ENCODE data around the gene DCUN1D2.

DCUN1D2 gene

DNA sequence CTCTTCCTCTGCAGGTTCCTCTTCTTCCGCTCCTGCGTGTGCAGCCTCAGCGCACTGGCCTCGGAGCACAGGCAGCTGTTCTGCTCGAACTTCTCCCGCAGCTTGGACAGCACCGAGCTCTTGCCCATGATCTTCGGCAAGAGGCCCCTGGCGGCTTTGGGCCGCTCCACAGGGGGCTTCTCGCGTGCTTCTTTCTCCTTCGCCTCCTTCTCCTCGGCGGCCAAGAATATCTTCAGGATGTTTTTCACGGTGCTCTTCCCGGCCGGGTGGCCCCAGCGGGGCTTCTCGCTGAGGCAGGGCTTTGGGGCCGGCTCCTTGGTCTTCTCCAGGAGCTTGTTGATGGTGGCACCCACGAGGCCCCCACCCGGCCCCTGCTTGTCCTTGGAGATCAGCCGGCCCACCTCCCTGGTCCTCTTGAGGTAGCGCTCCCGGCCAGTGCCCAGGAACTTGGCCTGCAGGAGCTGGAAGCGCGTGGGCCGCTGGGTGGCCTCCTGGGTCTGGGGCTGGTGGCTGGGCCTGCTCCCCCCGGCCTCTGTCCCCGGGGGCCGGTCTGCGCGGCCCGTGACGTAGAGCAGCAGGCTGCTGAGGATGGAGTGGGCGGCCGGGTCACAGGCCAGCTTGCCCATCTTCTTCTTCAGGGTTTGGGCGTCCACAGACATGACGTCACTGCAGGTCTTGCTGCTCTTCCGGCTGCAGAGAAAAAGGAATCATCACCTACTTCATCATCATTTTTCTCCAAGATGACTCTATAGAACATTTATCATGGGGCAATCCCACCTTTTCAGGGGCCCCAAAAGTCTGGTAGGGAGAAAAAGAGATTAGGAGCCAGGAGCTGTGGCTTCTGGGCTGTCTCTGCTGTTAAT is 82.7 kb downstream of the DCUN1D2 start:
- no peaks in the 10 kb centered on the region for H3K9me3 Mint-ChIP-seq
- no peak overlapping the region for H3K27ac Mint-ChIP-seq
- DNase-seq (ENCODE audit: low spot score in 2 of 2), result no peak
- ATAC-seq (ENCODE audit: low read depth), result no peak
- peak overlapping the region; percentile 62 for H3K4me3 Mint-ChIP-seq
- no peaks in the 10 kb centered on the region for H3K27me3 Mint-ChIP-seq
- H3K36me3 Mint-ChIP-seq, result no peaks in the 10 kb centered on the region
- no peaks in the 10 kb centered on the region for H3K4me1 Mint-ChIP-seq

DNA sequence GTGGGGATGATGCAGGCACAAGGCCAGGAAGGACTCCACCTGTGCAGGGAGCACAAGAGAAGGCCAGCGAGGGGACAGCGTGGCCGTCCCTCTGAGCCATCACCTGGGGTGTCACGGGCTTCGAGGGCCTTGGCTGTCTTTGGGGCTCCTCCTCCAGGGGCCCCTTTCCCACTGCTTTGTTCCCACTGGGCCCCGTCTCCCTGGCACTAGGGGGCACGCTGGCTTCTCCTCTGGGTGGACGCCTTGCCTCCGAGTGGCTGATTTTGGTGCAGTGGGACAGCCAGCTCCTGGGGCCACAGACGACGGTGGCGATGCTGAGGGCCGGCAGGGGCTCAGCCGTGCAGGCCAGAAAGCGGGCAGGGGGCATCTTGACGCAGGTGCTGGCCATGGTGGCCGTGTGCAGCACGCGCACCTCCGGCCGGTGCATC is 83.4 kb downstream of the DCUN1D2 start:
- H3K4me3 Mint-ChIP-seq, result peak overlapping the region; percentile 62
- DNase-seq (ENCODE audit: low spot score in 2 of 2) (no peak), ATAC-seq (ENCODE audit: low read depth) (no peak)
- no peaks in the 10 kb centered on the region for H3K9me3 Mint-ChIP-seq
- H3K27me3 Mint-ChIP-seq, result no peaks in the 10 kb centered on the region
- no peaks in the 10 kb centered on the region for H3K4me1 Mint-ChIP-seq
- no peak overlapping the region for H3K27ac Mint-ChIP-seq
- H3K36me3 Mint-ChIP-seq, result no peaks in the 10 kb centered on the region

DNA sequence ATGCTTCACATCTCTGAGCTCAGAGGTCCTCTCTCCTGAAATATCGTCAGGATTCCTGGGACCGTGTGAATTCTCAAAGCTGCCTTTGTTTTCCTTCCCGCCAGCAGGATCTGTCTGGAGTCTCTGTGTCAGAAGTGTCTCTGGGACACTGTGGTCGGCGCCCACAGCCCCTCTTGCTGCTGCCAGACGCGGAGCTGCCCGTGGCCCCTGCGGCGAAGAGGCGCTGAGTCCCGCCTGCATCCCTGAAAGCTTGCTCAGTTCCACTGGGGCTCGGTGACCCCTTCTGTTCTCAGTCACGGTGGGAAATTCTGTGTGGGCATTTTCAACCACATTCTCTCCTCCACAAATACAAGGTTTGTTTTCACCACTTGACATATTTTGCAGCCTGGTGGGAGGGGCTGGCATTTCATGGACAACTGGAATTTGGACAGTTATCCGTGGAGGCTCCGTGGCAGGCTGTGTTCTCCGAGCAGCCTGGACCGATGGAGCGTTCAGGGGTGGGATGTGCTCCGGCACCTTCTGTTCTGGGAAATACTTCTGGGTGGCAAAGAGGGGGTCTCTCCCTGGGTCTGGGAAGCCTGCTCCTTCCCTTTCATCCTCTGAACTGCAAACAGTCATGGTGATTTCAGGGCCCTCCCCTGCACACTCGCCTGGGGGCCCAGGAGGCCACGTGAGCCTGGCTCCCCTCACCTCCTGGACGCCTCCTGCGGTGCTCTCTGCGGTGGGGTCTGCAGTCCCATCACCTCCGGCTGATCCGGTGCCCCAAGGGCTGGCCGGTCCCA is 84.0 kb downstream of the DCUN1D2 start:
- no peak overlapping the region for H3K4me3 Mint-ChIP-seq
- H3K9me3 Mint-ChIP-seq, result no peaks in the 10 kb centered on the region
- DNase-seq (ENCODE audit: low spot score in 2 of 2), result no peak
- no peaks in the 10 kb centered on the region for H3K27me3 Mint-ChIP-seq
- H3K27ac Mint-ChIP-seq, result no peak overlapping the region
- no peak for ATAC-seq (ENCODE audit: low read depth)
- no peaks in the 10 kb centered on the region for H3K4me1 Mint-ChIP-seq
- no peaks in the 10 kb centered on the region for H3K36me3 Mint-ChIP-seq
